Upper lobe of right lung (tissue), 1 donor: ENCODE data around the gene TTLL11. TPM values are rescaled to one million over a fixed set of nuclear protein-coding genes. Genes with fewer than 3 reads are reported as not detected.

ENCODE experiments used
- ATAC-seq: fragments of 200-7000 bp; cut with Tn5 transposase; one replicate; pipeline ENCODE4 v1.9.1; 2020; ENCODE audit warnings: mild to moderate bottlenecking, moderate library complexity
- DNase-seq: peaks from one replicate; pipeline ENCODE4 v3.0.0-alpha.2; 2020
- H3K27ac ChIP-seq: fragments of 200-600 bp; one replicate; pipeline ENCODE4 v1.8.0; 2022
- H3K27me3 ChIP-seq: fragments of 200-600 bp; one replicate; pipeline ENCODE4 v1.8.0; 2022; ENCODE audit warnings: mild to moderate bottlenecking
- H3K36me3 ChIP-seq: fragments of 200-600 bp; one replicate; pipeline ENCODE4 v1.8.0; 2022
- H3K4me1 ChIP-seq: fragments of 200-600 bp; one replicate; pipeline ENCODE4 v1.8.0; 2022
- H3K4me3 ChIP-seq: fragments of 200-600 bp; one replicate; pipeline ENCODE4 v1.8.0; 2022; ENCODE audit warnings: mild to moderate bottlenecking
- H3K9me3 ChIP-seq: fragments of 200-600 bp; one replicate; pipeline ENCODE4 v1.8.0; 2022
- intact Hi-C: fragments of 100-400 bp; cut with DNase I; formaldehyde crosslinking; loops from one replicate; pipeline ENCODE4 v1.11.0; 2022
- total RNA-seq: library from RNA; stranded (reverse); fragmentation: NEBNext Ultra II Directional; extraction: Animal tissue kit (Norgen Biotek cat#: 25700); gene quantifications from one replicate; pipeline ENCODE4 v1.2.1, GENCODE V29; 2021
- TF ChIP-seq, protein P1 (sequence below): fragments of 200-600 bp; IDR thresholded peaks from one replicate; pipeline ENCODE4 v1.8.0; 2022; ENCODE audit warnings: antibody characterized with exemption
- donor health status: DM: no; HTN: yes; CAD: no; lungs with severe emphysema.

The TTLL11 gene
- total RNA-seq, 1 donor from 2014 or later: 10.7 TPM

DNA sequence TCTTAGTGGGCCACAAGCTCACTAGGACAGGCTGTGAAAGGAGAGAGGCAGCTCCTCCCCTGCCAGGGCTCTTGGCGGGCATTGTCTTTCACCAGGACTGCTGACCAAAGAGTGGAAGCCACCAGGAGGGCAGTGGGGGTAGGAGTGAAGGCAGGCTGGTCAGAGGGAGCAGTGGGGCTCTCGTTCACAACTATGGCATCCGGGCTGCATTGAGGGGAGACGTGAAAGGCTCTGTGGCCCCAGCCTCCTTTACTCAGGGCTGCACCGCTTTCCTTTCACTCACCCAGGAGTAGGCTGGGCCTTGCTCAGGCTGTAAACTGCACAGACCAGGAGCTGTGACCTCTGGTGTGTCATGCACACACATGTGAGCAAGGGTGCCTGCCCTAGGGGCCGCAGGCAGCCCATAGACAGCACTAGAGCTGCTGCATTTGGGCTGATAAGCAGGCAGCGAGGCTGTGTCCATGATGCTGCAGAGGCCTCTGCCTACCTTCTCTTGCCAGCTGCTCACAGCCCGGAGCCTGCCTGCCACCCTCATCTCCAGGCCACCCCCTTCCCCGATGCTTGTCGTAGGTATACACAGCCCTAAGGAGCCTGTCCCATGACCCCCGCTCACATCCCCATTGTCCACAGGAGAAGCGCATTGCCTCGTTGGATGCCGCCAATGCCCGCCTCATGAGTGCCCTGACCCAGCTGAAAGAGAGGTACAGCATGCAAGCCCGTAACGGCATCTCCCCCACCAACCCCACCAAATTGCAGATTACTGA, 311.2 kb downstream of the TTLL11 start:
- no peak overlapping the region for H3K27ac ChIP-seq
- no peaks in the 10 kb centered on the region for H3K27me3 ChIP-seq
- intact Hi-C loops: no loop called here
- H3K9me3 ChIP-seq: no peaks in the 10 kb centered on the region
- H3K4me3 ChIP-seq: no peak overlapping the region
- H3K36me3 ChIP-seq: peaks cover 63% of the 10 kb centered on the region
- no peak for DNase-seq
- no peak for ATAC-seq
- TF ChIP-seq, protein P1, sequence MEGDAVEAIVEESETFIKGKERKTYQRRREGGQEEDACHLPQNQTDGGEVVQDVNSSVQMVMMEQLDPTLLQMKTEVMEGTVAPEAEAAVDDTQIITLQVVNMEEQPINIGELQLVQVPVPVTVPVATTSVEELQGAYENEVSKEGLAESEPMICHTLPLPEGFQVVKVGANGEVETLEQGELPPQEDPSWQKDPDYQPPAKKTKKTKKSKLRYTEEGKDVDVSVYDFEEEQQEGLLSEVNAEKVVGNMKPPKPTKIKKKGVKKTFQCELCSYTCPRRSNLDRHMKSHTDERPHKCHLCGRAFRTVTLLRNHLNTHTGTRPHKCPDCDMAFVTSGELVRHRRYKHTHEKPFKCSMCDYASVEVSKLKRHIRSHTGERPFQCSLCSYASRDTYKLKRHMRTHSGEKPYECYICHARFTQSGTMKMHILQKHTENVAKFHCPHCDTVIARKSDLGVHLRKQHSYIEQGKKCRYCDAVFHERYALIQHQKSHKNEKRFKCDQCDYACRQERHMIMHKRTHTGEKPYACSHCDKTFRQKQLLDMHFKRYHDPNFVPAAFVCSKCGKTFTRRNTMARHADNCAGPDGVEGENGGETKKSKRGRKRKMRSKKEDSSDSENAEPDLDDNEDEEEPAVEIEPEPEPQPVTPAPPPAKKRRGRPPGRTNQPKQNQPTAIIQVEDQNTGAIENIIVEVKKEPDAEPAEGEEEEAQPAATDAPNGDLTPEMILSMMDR: no peak
- H3K4me1 ChIP-seq: peaks cover 3% of the 10 kb centered on the region

DNA sequence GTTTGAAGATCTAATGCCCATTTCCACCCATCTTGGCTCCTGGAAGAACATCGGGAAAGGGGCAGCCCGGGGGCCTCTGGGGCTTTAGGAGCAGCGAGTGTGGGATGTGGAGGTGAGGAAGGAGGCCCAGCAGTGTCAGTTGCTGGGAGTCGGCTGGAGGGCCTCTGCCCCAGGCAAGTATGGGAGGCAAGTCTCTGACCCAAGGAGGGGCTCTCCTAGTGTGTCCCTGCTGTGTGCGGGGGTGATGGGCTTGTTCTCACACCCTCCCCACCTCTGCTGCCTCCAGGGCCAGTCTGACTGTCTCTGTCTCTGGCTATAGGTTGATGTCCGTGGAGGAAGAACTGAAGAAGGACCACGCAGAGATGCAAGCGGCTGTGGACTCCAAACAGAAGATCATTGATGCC, 312.0 kb downstream of the TTLL11 start:
- H3K4me1 ChIP-seq: peaks cover 3% of the 10 kb centered on the region
- H3K4me3 ChIP-seq: no peak overlapping the region
- TF ChIP-seq, protein P1: no peak
- DNase-seq (peak; percentile 58), ATAC-seq (no peak)
- intact Hi-C loops: no loop called here
- peaks cover 71% of the 10 kb centered on the region for H3K36me3 ChIP-seq
- H3K9me3 ChIP-seq: no peaks in the 10 kb centered on the region
- H3K27me3 ChIP-seq: no peaks in the 10 kb centered on the region
- no peak overlapping the region for H3K27ac ChIP-seq

DNA sequence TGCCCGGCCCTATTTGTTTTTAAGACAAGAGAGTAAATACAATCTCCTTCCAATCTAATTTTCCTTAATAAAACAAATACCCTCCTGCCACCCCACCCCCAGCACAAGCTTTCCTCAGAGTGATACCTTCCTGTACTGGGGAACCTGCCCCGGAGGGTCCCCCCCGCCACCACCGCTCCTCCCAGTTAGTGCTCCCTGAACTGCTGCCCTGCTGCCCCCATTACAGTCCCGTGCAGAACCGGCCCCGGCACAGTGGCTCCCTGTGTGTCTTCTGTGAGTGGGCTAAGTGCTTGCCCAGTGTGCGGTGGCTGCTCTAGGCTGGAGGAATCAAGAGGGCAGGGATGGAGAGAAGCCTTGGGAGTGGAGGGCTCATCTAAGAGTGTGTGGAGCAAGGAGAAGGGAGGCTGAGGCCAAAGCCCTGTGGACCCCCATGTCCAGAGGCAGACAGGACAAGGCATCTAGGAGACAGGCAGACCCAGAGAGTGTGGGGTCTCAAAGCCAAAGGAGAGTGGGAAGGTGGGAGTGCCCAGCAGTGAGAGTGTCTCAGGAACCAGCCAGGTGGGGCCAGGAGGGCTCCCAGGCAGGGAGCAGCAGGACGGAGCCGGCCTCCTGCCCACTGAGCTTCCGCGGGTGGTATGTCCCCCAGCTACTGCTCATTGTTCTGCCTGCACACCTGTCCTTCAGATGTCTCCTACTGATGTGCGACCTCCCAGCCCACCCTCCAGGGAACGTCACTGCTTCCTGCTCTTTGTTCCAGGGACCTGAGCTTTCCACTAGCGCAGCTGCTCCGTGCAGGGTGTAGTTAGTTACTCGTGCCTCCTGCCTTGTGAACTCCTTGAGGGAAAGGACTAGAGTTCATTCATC, 312.7 kb downstream of the TTLL11 start:
- Histone ChIP-seq H3K27me3 (no peaks in the 10 kb centered on the region), H3K4me1 (peaks cover 3% of the 10 kb centered on the region), H3K4me3 (no peak overlapping the region), H3K9me3 (no peaks in the 10 kb centered on the region), H3K36me3 (peaks cover 78% of the 10 kb centered on the region), H3K27ac (no peak overlapping the region)
- ATAC-seq (no peak), DNase-seq (no peak)
- TF ChIP-seq, protein P1: no peak
- intact Hi-C loops: no loop called here

DNA sequence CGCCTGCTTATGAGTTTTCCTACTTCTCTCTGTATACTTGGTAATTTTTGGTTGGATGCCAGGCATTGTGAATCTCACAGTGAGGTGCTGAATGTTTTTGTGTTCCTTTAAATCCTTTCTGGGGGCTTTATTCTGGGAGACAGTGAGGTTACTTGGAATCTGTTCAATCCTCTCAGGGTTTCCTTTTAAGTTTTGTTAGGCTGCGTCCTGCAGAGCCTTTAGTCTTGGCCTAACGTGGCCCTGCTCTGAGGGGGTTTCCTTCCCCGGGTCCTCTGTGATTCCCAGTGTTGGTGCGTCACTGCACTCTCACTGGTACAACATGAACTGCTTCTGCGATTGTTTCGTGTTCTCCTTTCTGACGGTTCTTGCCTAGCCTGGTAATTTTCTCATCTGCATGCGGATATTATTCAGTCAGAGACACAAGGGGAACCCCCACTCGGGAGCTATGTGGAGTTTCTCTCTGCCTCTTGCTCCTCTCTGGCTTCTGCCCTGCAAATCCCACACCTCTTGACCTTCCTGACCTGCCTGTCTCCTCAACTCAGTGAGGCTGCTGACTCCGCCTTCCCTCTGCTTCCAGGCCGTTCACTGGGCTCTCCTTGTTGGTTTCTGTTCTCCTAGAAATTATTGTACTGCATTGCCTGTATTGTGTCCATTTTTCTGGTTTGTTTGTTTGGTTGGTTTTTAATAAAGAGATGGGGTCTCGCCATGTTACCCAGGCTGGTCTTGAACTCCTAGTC, 313.6 kb downstream of the TTLL11 start:
- no peak for DNase-seq
- no peaks in the 10 kb centered on the region for H3K27me3 ChIP-seq
- H3K27ac ChIP-seq: no peak overlapping the region
- peaks cover 3% of the 10 kb centered on the region for H3K4me1 ChIP-seq
- H3K4me3 ChIP-seq: no peak overlapping the region
- no peaks in the 10 kb centered on the region for H3K9me3 ChIP-seq
- ATAC-seq: no peak
- TF ChIP-seq, protein P1: no peak
- H3K36me3 ChIP-seq: peaks cover 87% of the 10 kb centered on the region
- intact Hi-C loops: no loop called here
